ENCODE results near the gene OSBPL3. TPM values are rescaled to one million over a fixed set of nuclear protein-coding genes. Genes with fewer than 3 reads are reported as not detected.

OSBPL3 gene
- polyA plus RNA-seq, 1 donor (not counting 4 experiments of a cell fraction or from before 2014, with no cell fraction given): 34.0 TPM

- H3K9me1 ChIP-seq (ENCODE audit: control insufficient read depth, extremely low read depth, insufficient read depth, low read length): no peaks in the 10 kb centered on the region
- FAIRE-seq: no peak
- dilution Hi-C loops (cut with MboI; ENCODE audit: extremely low pct_ligation_motif_present, low sequenced_read_pairs): no loop called here
- DNase-seq (ENCODE audit: low read depth, low spot score): no peak
- no peak overlapping the region for H2AFZ ChIP-seq (ENCODE audit: control insufficient read depth, low read length)
- H3K27me3 ChIP-seq (ENCODE audit: control insufficient read depth, extremely low read depth, insufficient read depth, low read length): no peaks in the 10 kb centered on the region
- no peaks in the 10 kb centered on the region for H4K20me1 ChIP-seq (ENCODE audit: control insufficient read depth, extremely low read depth, insufficient read depth, low read length)
- TF ChIP-seq EZH2 (IDR thresholded peaks at IDR 0.05; ENCODE audit: low read length): no peak
- TF ChIP-seq, protein P1, sequence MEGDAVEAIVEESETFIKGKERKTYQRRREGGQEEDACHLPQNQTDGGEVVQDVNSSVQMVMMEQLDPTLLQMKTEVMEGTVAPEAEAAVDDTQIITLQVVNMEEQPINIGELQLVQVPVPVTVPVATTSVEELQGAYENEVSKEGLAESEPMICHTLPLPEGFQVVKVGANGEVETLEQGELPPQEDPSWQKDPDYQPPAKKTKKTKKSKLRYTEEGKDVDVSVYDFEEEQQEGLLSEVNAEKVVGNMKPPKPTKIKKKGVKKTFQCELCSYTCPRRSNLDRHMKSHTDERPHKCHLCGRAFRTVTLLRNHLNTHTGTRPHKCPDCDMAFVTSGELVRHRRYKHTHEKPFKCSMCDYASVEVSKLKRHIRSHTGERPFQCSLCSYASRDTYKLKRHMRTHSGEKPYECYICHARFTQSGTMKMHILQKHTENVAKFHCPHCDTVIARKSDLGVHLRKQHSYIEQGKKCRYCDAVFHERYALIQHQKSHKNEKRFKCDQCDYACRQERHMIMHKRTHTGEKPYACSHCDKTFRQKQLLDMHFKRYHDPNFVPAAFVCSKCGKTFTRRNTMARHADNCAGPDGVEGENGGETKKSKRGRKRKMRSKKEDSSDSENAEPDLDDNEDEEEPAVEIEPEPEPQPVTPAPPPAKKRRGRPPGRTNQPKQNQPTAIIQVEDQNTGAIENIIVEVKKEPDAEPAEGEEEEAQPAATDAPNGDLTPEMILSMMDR (optimal IDR thresholded peaks at IDR 0.05 in 1 of 3, IDR thresholded peaks at IDR 0.05 in 1 of 3, conservative IDR thresholded peaks at IDR 0.05 in 1 of 3; ENCODE audit: extremely low read depth in 1 of 3, insufficient read depth in 2 of 3, low read length in 3 of 3): no peak
- peaks cover 11% of the 10 kb centered on the region for H3K4me1 ChIP-seq (ENCODE audit: control insufficient read depth, extremely low read depth, insufficient read depth, low read length)
- H3K9me3 ChIP-seq (ENCODE audit: control insufficient read depth, low read depth, low read length): no peaks in the 10 kb centered on the region
- H3K27ac ChIP-seq (ENCODE audit: control insufficient read depth, insufficient read depth, low read length): no peak overlapping the region
- H3K9ac ChIP-seq (ENCODE audit: control insufficient read depth, extremely low read depth, insufficient read depth, low read length): no peak overlapping the region
- peaks cover 86% of the 10 kb centered on the region for H3K79me2 ChIP-seq (ENCODE audit: control insufficient read depth, insufficient read depth, low read length)
- no peak overlapping the region for H3K4me2 ChIP-seq (ENCODE audit: control insufficient read depth, extremely low read depth, insufficient read depth, low read depth, low read length)
- H3K4me3 ChIP-seq (ENCODE audit: control insufficient read depth in 2 of 3, extremely low read depth in 1 of 3, insufficient read depth in 2 of 3, low read depth in 1 of 3, low read length in 3 of 3): no peak overlapping the region
- H3K36me3 ChIP-seq (ENCODE audit: control insufficient read depth in 2 of 2, extremely low read depth in 1 of 2, insufficient read depth in 2 of 2, low read length in 2 of 2): no peaks in the 10 kb centered on the region
Observed at GRCh38 chr7:24939416-24939815, 40.6 kb downstream of the OSBPL3 start.

GRCh38 chr7:24936121-24936824 is 43.7 kb downstream of the OSBPL3 start:
- FAIRE-seq: peak; percentile 34
- H3K27ac ChIP-seq (ENCODE audit: control insufficient read depth, insufficient read depth, low read length): no peak overlapping the region
- H3K27me3 ChIP-seq (ENCODE audit: control insufficient read depth, extremely low read depth, insufficient read depth, low read length): no peaks in the 10 kb centered on the region
- H3K79me2 ChIP-seq (ENCODE audit: control insufficient read depth, insufficient read depth, low read length): peaks cover 87% of the 10 kb centered on the region
- no peak overlapping the region for H2AFZ ChIP-seq (ENCODE audit: control insufficient read depth, low read length)
- no peak overlapping the region for H3K4me3 ChIP-seq (ENCODE audit: control insufficient read depth in 2 of 3, extremely low read depth in 1 of 3, insufficient read depth in 2 of 3, low read depth in 1 of 3, low read length in 3 of 3)
- dilution Hi-C loops (cut with MboI; ENCODE audit: extremely low pct_ligation_motif_present, low sequenced_read_pairs): no loop called here
- peaks cover 3% of the 10 kb centered on the region for H3K9me1 ChIP-seq (ENCODE audit: control insufficient read depth, extremely low read depth, insufficient read depth, low read length)
- no peaks in the 10 kb centered on the region for H4K20me1 ChIP-seq (ENCODE audit: control insufficient read depth, extremely low read depth, insufficient read depth, low read length)
- H3K9ac ChIP-seq (ENCODE audit: control insufficient read depth, extremely low read depth, insufficient read depth, low read length): no peak overlapping the region
- DNase-seq (ENCODE audit: low read depth, low spot score): no peak
- H3K4me1 ChIP-seq (ENCODE audit: control insufficient read depth, extremely low read depth, insufficient read depth, low read length): peaks cover 17% of the 10 kb centered on the region
- H3K9me3 ChIP-seq (ENCODE audit: control insufficient read depth, low read depth, low read length): no peaks in the 10 kb centered on the region
- H3K36me3 ChIP-seq (ENCODE audit: control insufficient read depth in 2 of 2, extremely low read depth in 1 of 2, insufficient read depth in 2 of 2, low read length in 2 of 2): no peaks in the 10 kb centered on the region
- peak overlapping the region; percentile 1 for H3K4me2 ChIP-seq (ENCODE audit: control insufficient read depth, extremely low read depth, insufficient read depth, low read depth, low read length)
- no peak for TF ChIP-seq EZH2 (IDR thresholded peaks at IDR 0.05; ENCODE audit: low read length)
- TF ChIP-seq, protein P1 (optimal IDR thresholded peaks at IDR 0.05 in 1 of 3, IDR thresholded peaks at IDR 0.05 in 1 of 3, conservative IDR thresholded peaks at IDR 0.05 in 1 of 3; ENCODE audit: extremely low read depth in 1 of 3, insufficient read depth in 2 of 3, low read length in 3 of 3): no peak
